GM12878 (cell line): ENCODE measurements around the gene LTBP4. TPM values are rescaled to one million over a fixed set of nuclear protein-coding genes. Genes with fewer than 3 reads are reported as not detected.

Experiments used
- ATAC-seq: fragments of 200-7000 bp; cut with Tn5 transposase; 3 replicates; pipeline ENCODE4 v1.9.1; 2020; ENCODE audit warnings: mild to moderate bottlenecking, moderate library complexity
- BruUV-seq: library from RNA; stranded (reverse); fragments of 400-500 nt; replicated peaks from 2 replicates; lab custom pipeline; 2021; lab: Mats Ljungman, UMichigan
- CTCF ChIA-PET: fragments of 300-600 bp; sonication (Branson Sonifier 250); formaldehyde crosslinking; extraction: SDS; loops from one replicate; lab custom pipeline; 2021; ENCODE audit warnings: inconsistent platforms; lab: Yijun Ruan, JAX
- POLR2A ChIA-PET: fragments of 350-600 bp; formaldehyde crosslinking; extraction: SDS; loops from one replicate; lab custom pipeline; 2021; ENCODE audit warnings: inconsistent platforms; lab: Charles Lee
- RAD21 ChIA-PET: fragments of 300-600 bp; sonication (Branson Sonifier 250); formaldehyde crosslinking; loops from one replicate; lab custom pipeline; 2023; ENCODE audit warnings: antibody characterized with exemption; ENCODE audit not compliant: unreplicated experiment; lab: Charles Lee
- SMC1A ChIA-PET: fragments of 300-600 bp; sonication (Branson Sonifier 250); formaldehyde crosslinking; loops from one replicate; lab custom pipeline; 2023; ENCODE audit not compliant: unreplicated experiment, uncharacterized antibody; lab: Charles Lee
- DNase-seq: peaks from one replicate; pipeline ENCODE4 v3.0.0-alpha.2; 2011; ENCODE audit warnings: low read depth, low spot score
- FAIRE-seq: peaks from 3 replicates; lab custom pipeline; 2011; peaks lifted over from hg19 to GRCh38; lab: Jason Lieb, UNC
- H2AFZ ChIP-seq: 2 replicates; pipeline ENCODE4 v1.6.0; 2011; ENCODE audit warnings: low read depth, low read length, control low read depth; ENCODE audit not compliant: control insufficient read depth
- H3K27ac ChIP-seq: 2 replicates; pipeline ENCODE4 v1.5.1; 2011; ENCODE audit warnings: control low read depth; ENCODE audit not compliant: control insufficient read depth, insufficient read depth
- H3K27me3 ChIP-seq, 2 experiments: replicated peaks in 1 of 2; 2 replicates each; pipeline versions ENCODE4 v1.6.0 to v1.6.1; 2011; ENCODE audit warnings: low read length in 1 of 2; ENCODE audit not compliant: control insufficient read depth in 2 of 2, insufficient read depth in 2 of 2
- H3K36me3 ChIP-seq, 2 experiments: 2 replicates each; pipeline ENCODE4 v1.5.1; 2011; ENCODE audit warnings: low read length in 1 of 2; ENCODE audit not compliant: control insufficient read depth in 2 of 2, insufficient read depth in 2 of 2
- H3K4me1 ChIP-seq: 2 replicates; pipeline ENCODE4 v1.6.1; 2011; ENCODE audit warnings: mild to moderate bottlenecking, low read length, moderate library complexity, mixed read lengths; ENCODE audit not compliant: control insufficient read depth, insufficient read depth
- H3K4me2 ChIP-seq: 2 replicates; pipeline ENCODE4 v1.6.0; 2011; ENCODE audit warnings: control low read depth; ENCODE audit not compliant: control insufficient read depth, insufficient read depth
- H3K4me3 ChIP-seq: fragments of 200-600 bp; sonication (generic); 2 replicates; pipeline ENCODE4 v1.5.1; 2016
- H3K79me2 ChIP-seq: 2 replicates; pipeline ENCODE4 v1.6.0; 2011; ENCODE audit warnings: low read length; ENCODE audit not compliant: control insufficient read depth, insufficient read depth
- H3K9ac ChIP-seq: 2 replicates; pipeline ENCODE4 v1.8.0; 2011; ENCODE audit warnings: low read length, control low read depth, mixed read lengths; ENCODE audit not compliant: control insufficient read depth, insufficient read depth
- H3K9me3 ChIP-seq: replicated peaks from 3 replicates; pipeline ENCODE4 v1.5.1; 2011; ENCODE audit warnings: mild to moderate bottlenecking, low read length; ENCODE audit not compliant: control insufficient read depth, insufficient read depth
- H4K20me1 ChIP-seq: 2 replicates; pipeline ENCODE4 v1.6.0; 2011; ENCODE audit not compliant: control insufficient read depth, insufficient read depth
- BCL3 ChIP-seq: IDR thresholded peaks from 2 replicates; pipeline ENCODE4 v1.6.1; 2011; ENCODE audit warnings: borderline replicate concordance, low read depth, mild to moderate bottlenecking, moderate library complexity, low read length; ENCODE audit not compliant: insufficient read depth, poor library complexity, severe bottlenecking
- HDAC6 ChIP-seq: fragments of 200-600 bp; sonication (generic); IDR thresholded peaks from one replicate; pipeline ENCODE4 v1.8.0; 2017; ENCODE audit warnings: antibody characterized with exemption; ENCODE audit not compliant: unreplicated experiment
- POLR2A ChIP-seq: IDR thresholded peaks from 2 replicates; pipeline ENCODE4 v1.6.1; 2011; ENCODE audit warnings: low read depth, mild to moderate bottlenecking, low read length
- SUZ12 ChIP-seq: fragments of 200-600 bp; sonication (generic); IDR thresholded peaks from one replicate; pipeline ENCODE4 v1.6.1; 2018; ENCODE audit warnings: antibody characterized with exemption, mild to moderate bottlenecking; ENCODE audit not compliant: unreplicated experiment
- ZBED1 ChIP-seq: IDR thresholded peaks from 2 replicates; pipeline ENCODE4 v1.6.1; 2016; ENCODE audit warnings: borderline replicate concordance
- ZNF217 ChIP-seq: fragments of 450-650 bp; IDR thresholded peaks from 2 replicates; pipeline ENCODE4 v1.6.1; 2017; ENCODE audit warnings: antibody characterized with exemption, mild to moderate bottlenecking
- WGBS: methylation state at CpG from one replicate; pipeline ENCODE4 v1.1.6; 2016; ENCODE audit warnings: low lambda C conversion rate; ENCODE audit not compliant: insufficient replicate concordance, insufficient coverage; ENCODE audit errors: missing lambda C conversion rate; 5-methylcytosine and 5-hydroxymethylcytosine counted together
- in situ Hi-C: fragments of 300-500 bp; cut with MboI; formaldehyde crosslinking; loops from 9 replicates; pipeline ENCODE4 v1.14.3; 2018; ENCODE audit warnings: mixed read lengths
- intact Hi-C: fragments of 100-400 bp; cut with micrococcal nuclease; formaldehyde crosslinking; loops from one replicate; pipeline ENCODE4 v1.14.2; 2022; ENCODE audit not compliant: unreplicated experiment
- polyA plus RNA-seq, 11 experiments: library from polyadenylated mRNA; depleted of rRNA in 4 of 11; unstranded in 6 of 11; stranded (reverse) in 5 of 11; fragments of >200 nt; fragmentation: Nextera tagmentation in 4 of 11; fragmentation: Illumina TruSeq in 1 of 11; extraction: Ambion mirVana in 4 of 11; extraction: Trizol in 1 of 11; gene quantifications; 1 replicate in 1 of 11; 2 replicates in 10 of 11; pipeline versions ENCODE4 v1.2.1 to v1.2.3, GENCODE V29; 2011 to 2016; ENCODE audit warnings: inconsistent platforms in 2 of 11, missing spikeins in 2 of 11, low read depth in 1 of 11
- total RNA-seq, 4 experiments: library from RNA; depleted of rRNA in 3 of 4; stranded (reverse); fragments of >200 nt in 3 of 4; fragmentation: Illumina TruSeq in 1 of 4; extraction: Trizol in 1 of 4; gene quantifications; 2 replicates each; pipeline versions ENCODE4 v1.2.1 to v1.2.3, GENCODE V29; 2013 to 2021
- TF ChIP-seq, protein P1 (sequence below): IDR thresholded peaks from 2 replicates; pipeline ENCODE4 v1.6.1; 2012; ENCODE audit warnings: low read depth, low read length, improper control_type of control experiment

Gene LTBP4
- total and polyA plus RNA-seq, 10 of the 15 experiments (the other 5 are each of a cell fraction or from before 2014, with no cell fraction given): 0.09 to 34.6 (median 8.5) TPM; not detected in 1

DNA sequence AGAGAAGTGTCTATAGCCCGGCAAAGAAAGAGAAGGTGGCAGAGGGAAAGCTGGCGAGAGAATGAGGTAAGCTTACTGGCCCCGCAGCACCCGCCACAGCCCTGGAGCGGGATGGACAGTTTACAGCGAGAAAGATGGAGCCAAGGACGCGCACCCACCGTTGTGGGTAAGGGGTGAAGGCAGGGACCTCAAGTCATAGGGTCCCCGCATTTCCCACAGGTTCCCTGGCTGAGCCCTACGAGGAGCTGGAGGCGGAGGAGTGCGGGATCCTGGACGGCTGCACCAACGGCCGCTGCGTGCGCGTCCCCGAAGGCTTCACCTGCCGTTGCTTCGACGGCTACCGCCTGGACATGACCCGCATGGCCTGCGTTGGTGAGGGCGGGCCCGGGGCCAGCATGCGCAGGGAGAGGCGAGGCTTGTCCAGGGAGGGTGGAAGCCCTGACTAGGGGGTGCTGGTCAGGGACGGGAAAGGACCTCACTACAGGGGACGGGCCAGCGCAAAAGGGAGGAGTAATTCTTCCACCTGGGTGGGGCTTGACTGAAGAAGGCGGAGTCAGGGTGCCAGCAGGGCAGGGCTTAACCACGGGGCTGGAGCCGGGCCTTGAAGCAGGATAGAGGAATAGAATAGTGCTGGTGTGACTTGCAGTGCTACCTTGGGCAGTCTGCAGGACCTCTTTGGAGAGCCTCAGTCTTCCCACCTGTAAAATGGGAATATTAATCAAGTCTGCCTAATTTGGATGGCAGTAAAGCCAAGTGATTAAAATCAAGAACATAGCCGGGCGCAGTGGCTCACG is 26.5 kb downstream of the LTBP4 start:
- Histone ChIP-seq H3K79me2 (no peaks in the 10 kb centered on the region), H3K4me1 (0 out of 2 replicates have a peak, but pooled peaks cover 3% of the 10 kb centered on the region), H2AFZ (no peak overlapping the region), H3K27me3 (no peaks in the 10 kb centered on the region), H3K36me3 (no peaks in the 10 kb centered on the region; a peak in 1 of 4 replicates), H3K27ac (no peak overlapping the region), H4K20me1 (no peaks in the 10 kb centered on the region), H3K4me2 (no peak overlapping the region), H3K9me3 (no peaks in the 10 kb centered on the region), H3K9ac (no peak overlapping the region), H3K4me3 (no peak overlapping the region)
- FAIRE-seq (no peak), DNase-seq (no peak), ATAC-seq (no peak)
- ChIA-PET CTCF (no interaction called here), POLR2A (no interaction called here), RAD21 (no interaction called here), SMC1A (no interaction called here)
- 92% methylated on average over 39 of the region's 39 CpGs for WGBS
- in situ Hi-C loops (no loop called here), intact Hi-C loops (no loop called here)
- no TSS peak for BruUV-seq
- no peak for TF ChIP-seq SUZ12
- TF ChIP-seq, protein P1, sequence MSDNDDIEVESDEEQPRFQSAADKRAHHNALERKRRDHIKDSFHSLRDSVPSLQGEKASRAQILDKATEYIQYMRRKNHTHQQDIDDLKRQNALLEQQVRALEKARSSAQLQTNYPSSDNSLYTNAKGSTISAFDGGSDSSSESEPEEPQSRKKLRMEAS: no peak
- TF ChIP-seq ZBED1: no peak
- TF ChIP-seq HDAC6: no peak
- no peak for TF ChIP-seq ZNF217
- no peak for TF ChIP-seq BCL3
- peak; percentile 18; the same call in 1 of the 2 replicates for TF ChIP-seq POLR2A
